NOMO-1 treated with dmso at 0.1 percent for 144 hours (cell line): ENCODE measurements around the gene SYDE2.
"Not testable (repeated sequence)": the region's sequence is repeated elsewhere in the genome, so short reads cannot be mapped to it uniquely, and the experiment has no call there.

Experiments
- DNase-seq: peaks from one replicate; lab custom pipeline; 2025; ENCODE audit not compliant: unreplicated experiment; lab: John Stamatoyannopoulos, UW

Gene SYDE2

GRCh38 chr1:85171721-85172120 lies 29.1 kb downstream of the SYDE2 start:
- no peak for DNase-seq

GRCh38 chr1:85168884-85169283 lies 31.9 kb downstream of the SYDE2 start:
- no peak for DNase-seq

GRCh38 chr1:85166351-85166750 lies 34.5 kb downstream of the SYDE2 start:
- no peak for DNase-seq

GRCh38 chr1:85158910-85159309 lies 41.9 kb downstream of the SYDE2 start:
- no peak for DNase-seq

- DNase-seq = no peak
These were observed 43.4 kb downstream of the SYDE2 start for GRCh38 chr1:85157436-85157835.

GRCh38 chr1:85153149-85153891 lies 47.5 kb downstream of the SYDE2 start:
- no peak for DNase-seq

GRCh38 chr1:85151446-85151845 lies 49.4 kb downstream of the SYDE2 start:
- DNase-seq = no peak

- DNase-seq = no peak
These were observed 51.0 kb downstream of the SYDE2 start for GRCh38 chr1:85149805-85150204.

GRCh38 chr1:85148524-85149250 lies 52.1 kb downstream of the SYDE2 start:
- no peak for DNase-seq

GRCh38 chr1:85146972-85147359 lies 53.9 kb downstream of the SYDE2 start:
- no peak for DNase-seq

GRCh38 chr1:85146298-85146971 lies 54.4 kb downstream of the SYDE2 start:
- DNase-seq = not testable (repeated sequence)

GRCh38 chr1:85144351-85144750 lies 56.5 kb downstream of the SYDE2 start:
- DNase-seq = no peak

GRCh38 chr1:85142753-85143152 lies 58.1 kb downstream of the SYDE2 start:
- no peak for DNase-seq

GRCh38 chr1:85138439-85138838 lies 62.4 kb downstream of the SYDE2 start:
- DNase-seq = not testable (repeated sequence)

- no peak for DNase-seq
These were observed 63.2 kb downstream of the SYDE2 start for GRCh38 chr1:85137660-85138059.

GRCh38 chr1:85135392-85135798 lies 65.4 kb downstream of the SYDE2 start:
- DNase-seq = no peak

GRCh38 chr1:85134583-85135391 lies 66.0 kb downstream of the SYDE2 start:
- peak; percentile 11 for DNase-seq

- DNase-seq = no peak
These were observed 67.2 kb downstream of the SYDE2 start for GRCh38 chr1:85133565-85134159.

GRCh38 chr1:85132078-85132720 lies 68.6 kb downstream of the SYDE2 start:
- DNase-seq = no peak

- no peak for DNase-seq
These were observed 72.5 kb downstream of the SYDE2 start for GRCh38 chr1:85128316-85128715.
